ENCODE results near the gene GGN.

The GGN gene

GRCh38 chr19:38409631-38410133 is 21.8 kb upstream of the GGN start:
- Histone ChIP-seq H3K9ac (ENCODE audit: low read length) (no peak overlapping the region), H3K36me3 (ENCODE audit: control insufficient read depth, insufficient read depth, low read length) (no peaks in the 10 kb centered on the region), H3K27me3 (ENCODE audit: control insufficient read depth, insufficient read depth, low read length) (no peaks in the 10 kb centered on the region)

GRCh38 chr19:38405276-38405675 is 17.4 kb upstream of the GGN start:
- peaks cover 17% of the 10 kb centered on the region for H3K4me1 ChIP-seq (ENCODE audit: control insufficient read depth, insufficient read depth, low read length)
- no peaks in the 10 kb centered on the region for H3K36me3 ChIP-seq (ENCODE audit: control insufficient read depth, insufficient read depth, low read length)
- no peak overlapping the region for H3K9ac ChIP-seq (ENCODE audit: low read length)
- no peak overlapping the region for H3K4me3 ChIP-seq (ENCODE audit: low read length)
- no peaks in the 10 kb centered on the region for H3K27me3 ChIP-seq (ENCODE audit: control insufficient read depth, insufficient read depth, low read length)
- H3K9me3 ChIP-seq (ENCODE audit: control insufficient read depth, low read length): no peaks in the 10 kb centered on the region

More at GRCh38 chr19:38409631-38410133, 21.8 kb upstream of the GGN start:
- Histone ChIP-seq H3K4me1 (ENCODE audit: control insufficient read depth, insufficient read depth, low read length) (no peaks in the 10 kb centered on the region), H3K9me3 (ENCODE audit: control insufficient read depth, low read length) (no peaks in the 10 kb centered on the region), H3K4me3 (ENCODE audit: low read length) (no peak overlapping the region)

GRCh38 chr19:38404858-38405257 is 17.0 kb upstream of the GGN start:
- Histone ChIP-seq H3K9me3 (ENCODE audit: control insufficient read depth, low read length) (no peaks in the 10 kb centered on the region), H3K36me3 (ENCODE audit: control insufficient read depth, insufficient read depth, low read length) (no peaks in the 10 kb centered on the region), H3K4me3 (ENCODE audit: low read length) (no peak overlapping the region), H3K27me3 (ENCODE audit: control insufficient read depth, insufficient read depth, low read length) (no peaks in the 10 kb centered on the region), H3K4me1 (ENCODE audit: control insufficient read depth, insufficient read depth, low read length) (peaks cover 17% of the 10 kb centered on the region), H3K9ac (ENCODE audit: low read length) (no peak overlapping the region)

GRCh38 chr19:38402967-38403674 is 15.3 kb upstream of the GGN start, which contains the start of gene FAM98C:
FAM98C (plus strand) TSS chr19:38403093; CDS start chr19:38403154, 61 bp downstream.
- Histone ChIP-seq H3K4me3 (ENCODE audit: low read length) (peak within 1 kb of the TSS; percentile 82), H3K27me3 (ENCODE audit: control insufficient read depth, insufficient read depth, low read length) (peaks cover 4% of the 10 kb centered on the region), H3K36me3 (ENCODE audit: control insufficient read depth, insufficient read depth, low read length) (no peaks in the 10 kb centered on the region), H3K9me3 (ENCODE audit: control insufficient read depth, low read length) (no peaks in the 10 kb centered on the region), H3K9ac (ENCODE audit: low read length) (peak within 1 kb of the TSS; percentile 87), H3K4me1 (ENCODE audit: control insufficient read depth, insufficient read depth, low read length) (peaks cover 17% of the 10 kb centered on the region)

GRCh38 chr19:38402623-38402966 is 14.8 kb upstream of the GGN start:
- Histone ChIP-seq H3K4me3 (ENCODE audit: low read length) (no peak overlapping the region), H3K27me3 (ENCODE audit: control insufficient read depth, insufficient read depth, low read length) (peaks cover 6% of the 10 kb centered on the region), H3K36me3 (ENCODE audit: control insufficient read depth, insufficient read depth, low read length) (no peaks in the 10 kb centered on the region), H3K9ac (ENCODE audit: low read length) (peak overlapping the region; percentile 65), H3K9me3 (ENCODE audit: control insufficient read depth, low read length) (no peaks in the 10 kb centered on the region), H3K4me1 (ENCODE audit: control insufficient read depth, insufficient read depth, low read length) (peaks cover 17% of the 10 kb centered on the region)

- no peaks in the 10 kb centered on the region for H3K36me3 ChIP-seq (ENCODE audit: control insufficient read depth, insufficient read depth, low read length)
- peaks cover 17% of the 10 kb centered on the region for H3K4me1 ChIP-seq (ENCODE audit: control insufficient read depth, insufficient read depth, low read length)
- H3K27me3 ChIP-seq (ENCODE audit: control insufficient read depth, insufficient read depth, low read length): peaks cover 21% of the 10 kb centered on the region
- no peak overlapping the region for H3K9ac ChIP-seq (ENCODE audit: low read length)
- no peak overlapping the region for H3K4me3 ChIP-seq (ENCODE audit: low read length)
- no peaks in the 10 kb centered on the region for H3K9me3 ChIP-seq (ENCODE audit: control insufficient read depth, low read length)
Measured at GRCh38 chr19:38401148-38401547, 13.3 kb upstream of the GGN start.

GRCh38 chr19:38400361-38400760 is 12.5 kb upstream of the GGN start:
- peaks cover 27% of the 10 kb centered on the region for H3K27me3 ChIP-seq (ENCODE audit: control insufficient read depth, insufficient read depth, low read length)
- H3K9ac ChIP-seq (ENCODE audit: low read length): no peak overlapping the region

GRCh38 chr19:38399537-38399936 is 11.7 kb upstream of the GGN start:
- Histone ChIP-seq H3K4me1 (ENCODE audit: control insufficient read depth, insufficient read depth, low read length) (peaks cover 25% of the 10 kb centered on the region), H3K36me3 (ENCODE audit: control insufficient read depth, insufficient read depth, low read length) (no peaks in the 10 kb centered on the region), H3K27me3 (ENCODE audit: control insufficient read depth, insufficient read depth, low read length) (peaks cover 35% of the 10 kb centered on the region), H3K9ac (ENCODE audit: low read length) (no peak overlapping the region), H3K4me3 (ENCODE audit: low read length) (no peak overlapping the region), H3K9me3 (ENCODE audit: control insufficient read depth, low read length) (no peaks in the 10 kb centered on the region)

More at GRCh38 chr19:38400361-38400760, 12.5 kb upstream of the GGN start:
- Histone ChIP-seq H3K9me3 (ENCODE audit: control insufficient read depth, low read length) (no peaks in the 10 kb centered on the region), H3K4me1 (ENCODE audit: control insufficient read depth, insufficient read depth, low read length) (peaks cover 17% of the 10 kb centered on the region), H3K4me3 (ENCODE audit: low read length) (no peak overlapping the region), H3K36me3 (ENCODE audit: control insufficient read depth, insufficient read depth, low read length) (no peaks in the 10 kb centered on the region)

GRCh38 chr19:38399081-38399480 is 11.2 kb upstream of the GGN start:
- Histone ChIP-seq H3K9ac (ENCODE audit: low read length) (no peak overlapping the region), H3K4me1 (ENCODE audit: control insufficient read depth, insufficient read depth, low read length) (peaks cover 26% of the 10 kb centered on the region), H3K36me3 (ENCODE audit: control insufficient read depth, insufficient read depth, low read length) (no peaks in the 10 kb centered on the region), H3K9me3 (ENCODE audit: control insufficient read depth, low read length) (no peaks in the 10 kb centered on the region), H3K27me3 (ENCODE audit: control insufficient read depth, insufficient read depth, low read length) (peaks cover 39% of the 10 kb centered on the region), H3K4me3 (ENCODE audit: low read length) (no peak overlapping the region)

- H3K9ac ChIP-seq (ENCODE audit: low read length): peak overlapping the region; percentile 22
- H3K27me3 ChIP-seq (ENCODE audit: control insufficient read depth, insufficient read depth, low read length): peaks cover 42% of the 10 kb centered on the region
- H3K9me3 ChIP-seq (ENCODE audit: control insufficient read depth, low read length): no peaks in the 10 kb centered on the region
- H3K4me1 ChIP-seq (ENCODE audit: control insufficient read depth, insufficient read depth, low read length): peaks cover 17% of the 10 kb centered on the region
- peak overlapping the region; percentile 4 for H3K4me3 ChIP-seq (ENCODE audit: low read length)
- H3K36me3 ChIP-seq (ENCODE audit: control insufficient read depth, insufficient read depth, low read length): no peaks in the 10 kb centered on the region
Measured at GRCh38 chr19:38395381-38396114, 7.7 kb upstream of the GGN start.

- Histone ChIP-seq H3K36me3 (ENCODE audit: control insufficient read depth, insufficient read depth, low read length) (no peaks in the 10 kb centered on the region), H3K9me3 (ENCODE audit: control insufficient read depth, low read length) (no peaks in the 10 kb centered on the region), H3K27me3 (ENCODE audit: control insufficient read depth, insufficient read depth, low read length) (peaks cover 47% of the 10 kb centered on the region), H3K4me3 (ENCODE audit: low read length) (no peak overlapping the region), H3K4me1 (ENCODE audit: control insufficient read depth, insufficient read depth, low read length) (peaks cover 17% of the 10 kb centered on the region), H3K9ac (ENCODE audit: low read length) (no peak overlapping the region)
Measured at GRCh38 chr19:38394488-38394887, 6.7 kb upstream of the GGN start.

- H3K9ac ChIP-seq (ENCODE audit: low read length): no peak overlapping the region
- H3K4me3 ChIP-seq (ENCODE audit: low read length): no peak overlapping the region
- no peaks in the 10 kb centered on the region for H3K9me3 ChIP-seq (ENCODE audit: control insufficient read depth, low read length)
- H3K27me3 ChIP-seq (ENCODE audit: control insufficient read depth, insufficient read depth, low read length): peaks cover 55% of the 10 kb centered on the region
- no peaks in the 10 kb centered on the region for H3K36me3 ChIP-seq (ENCODE audit: control insufficient read depth, insufficient read depth, low read length)
- peaks cover 29% of the 10 kb centered on the region for H3K4me1 ChIP-seq (ENCODE audit: control insufficient read depth, insufficient read depth, low read length)
Measured at GRCh38 chr19:38392707-38393308, 5.0 kb upstream of the GGN start.

Measured in mucosa of stomach (tissue), 1 donor.